Keratinocyte (primary cell): ENCODE results near the gene SPANXC. TPM values are rescaled to one million over a fixed set of nuclear protein-coding genes. Genes with fewer than 3 reads are reported as not detected.

ENCODE experiments used
- DNase-seq: peaks from one replicate; pipeline ENCODE4 v3.0.0-alpha.2; 2011; ENCODE audit warnings: low read depth, missing footprints, low spot score
- FAIRE-seq: peaks from 2 replicates; lab custom pipeline; 2011; peaks lifted over from hg19 to GRCh38; lab: Jason Lieb, UNC
- H2AFZ ChIP-seq: 2 replicates; pipeline ENCODE4 v1.6.0; 2012; ENCODE audit warnings: low read length, control low read depth, inconsistent platforms; ENCODE audit not compliant: control insufficient read depth
- H3K27ac ChIP-seq: 2 replicates; pipeline ENCODE4 v1.5.1; 2011; ENCODE audit warnings: low read length; ENCODE audit not compliant: control insufficient read depth, insufficient read depth
- H3K27me3 ChIP-seq: 3 replicates; pipeline ENCODE4 v1.6.0; 2011; ENCODE audit warnings: low read length; ENCODE audit not compliant: control insufficient read depth, insufficient read depth; ENCODE audit errors: extremely low read depth
- H3K36me3 ChIP-seq, 2 experiments: 2 replicates in 1 of 2; 3 replicates in 1 of 2; pipeline ENCODE4 v1.5.1; 2011; ENCODE audit warnings: low read length in 2 of 2, mild to moderate bottlenecking in 1 of 2; ENCODE audit not compliant: control insufficient read depth in 2 of 2, insufficient read depth in 2 of 2; ENCODE audit errors: extremely low read depth in 1 of 2
- H3K4me1 ChIP-seq: 3 replicates; pipeline ENCODE4 v1.5.1; 2011; ENCODE audit warnings: low read length; ENCODE audit not compliant: control insufficient read depth, insufficient read depth; ENCODE audit errors: extremely low read depth
- H3K4me2 ChIP-seq: 3 replicates; pipeline ENCODE4 v1.6.0; 2011; ENCODE audit warnings: low read depth, low read length; ENCODE audit not compliant: control insufficient read depth, insufficient read depth; ENCODE audit errors: extremely low read depth
- H3K4me3 ChIP-seq, 3 experiments: fragments of 200-600 bp in 1 of 3; sonication (generic) in 1 of 3; 2 replicates in 2 of 3; 3 replicates in 1 of 3; pipeline ENCODE4 v1.5.1; 2011 to 2016; ENCODE audit warnings: low read length in 3 of 3, mild to moderate bottlenecking in 3 of 3, control low read depth in 2 of 3, inconsistent platforms in 1 of 3, low read depth in 1 of 3, mixed read lengths in 1 of 3, mixed run types in 1 of 3, moderate library complexity in 1 of 3; ENCODE audit not compliant: control insufficient read depth in 2 of 3, insufficient read depth in 2 of 3; ENCODE audit errors: extremely low read depth in 1 of 3
- H3K79me2 ChIP-seq: 2 replicates; pipeline ENCODE4 v1.6.0; 2012; ENCODE audit warnings: low read length; ENCODE audit not compliant: control insufficient read depth, insufficient read depth
- H3K9ac ChIP-seq: 3 replicates; pipeline ENCODE4 v1.6.0; 2011; ENCODE audit warnings: low read length; ENCODE audit not compliant: control insufficient read depth, insufficient read depth; ENCODE audit errors: extremely low read depth
- H3K9me1 ChIP-seq: 3 replicates; pipeline ENCODE4 v1.6.0; 2011; ENCODE audit warnings: low read length; ENCODE audit not compliant: control insufficient read depth, insufficient read depth; ENCODE audit errors: extremely low read depth
- H3K9me3 ChIP-seq: 2 replicates; pipeline ENCODE4 v1.5.1; 2012; ENCODE audit warnings: low read depth, low read length; ENCODE audit not compliant: control insufficient read depth
- H4K20me1 ChIP-seq: 3 replicates; pipeline ENCODE4 v1.6.0; 2011; ENCODE audit warnings: low read length; ENCODE audit not compliant: control insufficient read depth, insufficient read depth; ENCODE audit errors: extremely low read depth
- CTCF ChIP-seq, 3 experiments: IDR thresholded peaks in 1 of 3; conservative IDR thresholded peaks in 1 of 3; optimal IDR thresholded peaks in 1 of 3; 2 replicates in 2 of 3; 3 replicates in 1 of 3; pipeline versions ENCODE3 to v1.5.1; 2011; ENCODE audit warnings: low read length in 3 of 3, mild to moderate bottlenecking in 3 of 3, moderate library complexity in 2 of 3, control low read depth in 1 of 3, inconsistent platforms in 1 of 3; ENCODE audit not compliant: insufficient read depth in 2 of 3; ENCODE audit errors: extremely low read depth in 1 of 3
- EZH2 ChIP-seq: IDR thresholded peaks from one replicate; pipeline ENCODE4 v1.6.1; 2012; ENCODE audit warnings: inconsistent platforms, mild to moderate bottlenecking, low read length, moderate library complexity
- dilution Hi-C: fragments of 300-500 bp; cut with MboI; formaldehyde crosslinking; loops from one replicate; pipeline ENCODE4 v1.7.0; 2020; ENCODE audit warnings: low sequenced_read_pairs; ENCODE audit not compliant: extremely low pct_ligation_motif_present
- polyA plus RNA-seq, 5 experiments: library from polyadenylated mRNA; depleted of rRNA in 3 of 5; stranded (reverse) in 3 of 5; stranded (forward) in 1 of 5; unstranded in 1 of 5; fragments of >200 nt; gene quantifications; 1 replicate in 1 of 5; 2 replicates in 3 of 5; 3 replicates in 1 of 5; pipeline versions ENCODE4 v1.2.1 to v1.2.3, GENCODE V29; 2011 to 2012; ENCODE audit warnings: missing spikeins in 2 of 5, low read depth in 1 of 5, low replicate concordance in 1 of 5

Gene SPANXC
- polyA plus RNA-seq, 1 donor (not counting 4 experiments of a cell fraction or from before 2014, with no cell fraction given) = not detected

GRCh38 chrX:141201962-141202361 lies 40.4 kb downstream of the SPANXC start:
- no peak for FAIRE-seq
- Histone ChIP-seq H3K27me3 (no peaks in the 10 kb centered on the region), H3K4me3 (no peak overlapping the region), H3K9ac (no peak overlapping the region), H3K36me3 (no peaks in the 10 kb centered on the region), H3K9me1 (no peaks in the 10 kb centered on the region), H3K79me2 (no peaks in the 10 kb centered on the region), H3K9me3 (no peaks in the 10 kb centered on the region), H4K20me1 (no peaks in the 10 kb centered on the region), H3K27ac (no peak overlapping the region), H2AFZ (no peak overlapping the region), H3K4me2 (no peak overlapping the region), H3K4me1 (no peaks in the 10 kb centered on the region)
- no peak for DNase-seq
- TF ChIP-seq CTCF (optimal IDR thresholded peaks at IDR 0.05 in 1 of 3, IDR thresholded peaks at IDR 0.05 in 1 of 3, conservative IDR thresholded peaks at IDR 0.05 in 1 of 3; ENCODE audit: extremely low read depth in 1 of 3, insufficient read depth in 2 of 3, low read length in 3 of 3) (no peak), EZH2 (no peak)
- dilution Hi-C loops = no loop called here

Other genes with a start within 250 kb of the SPANXC start
- not detected in 3 replicates for gene SPANXB1, start 239.9 kb downstream of the SPANXC start, polyA plus RNA-seq
- gene LDOC1, start 65.4 kb downstream of the SPANXC start, polyA plus RNA-seq = 6.4 to 18.2 TPM (median 8.5 TPM) in 3 replicates